ENCODE measurements around the gene CRYBA4.

Gene CRYBA4

DNA sequence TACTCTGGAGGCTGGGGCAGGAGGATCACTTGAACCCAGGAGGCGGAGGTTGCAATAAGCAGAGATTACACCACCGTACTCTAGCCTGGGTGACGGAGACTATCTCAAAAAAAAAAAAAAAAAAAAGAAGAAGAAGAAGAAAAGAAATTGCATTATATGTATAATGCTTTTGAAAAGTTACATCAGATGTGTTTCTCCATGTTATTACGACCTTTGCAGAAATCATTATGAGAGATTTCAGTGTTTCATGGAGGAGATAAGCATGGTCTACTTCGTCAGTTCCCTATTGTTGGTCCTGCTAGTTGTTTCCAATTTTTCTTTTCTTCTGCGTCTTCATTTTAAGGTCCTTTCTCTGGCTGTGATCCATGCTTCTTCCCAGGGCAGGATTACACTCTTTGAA lies 38.6 kb downstream of the CRYBA4 start:
- no peak for FAIRE-seq
- no peak for DNase-seq (ENCODE audit: insufficient read length, low spot score)
- TF ChIP-seq, protein P1, sequence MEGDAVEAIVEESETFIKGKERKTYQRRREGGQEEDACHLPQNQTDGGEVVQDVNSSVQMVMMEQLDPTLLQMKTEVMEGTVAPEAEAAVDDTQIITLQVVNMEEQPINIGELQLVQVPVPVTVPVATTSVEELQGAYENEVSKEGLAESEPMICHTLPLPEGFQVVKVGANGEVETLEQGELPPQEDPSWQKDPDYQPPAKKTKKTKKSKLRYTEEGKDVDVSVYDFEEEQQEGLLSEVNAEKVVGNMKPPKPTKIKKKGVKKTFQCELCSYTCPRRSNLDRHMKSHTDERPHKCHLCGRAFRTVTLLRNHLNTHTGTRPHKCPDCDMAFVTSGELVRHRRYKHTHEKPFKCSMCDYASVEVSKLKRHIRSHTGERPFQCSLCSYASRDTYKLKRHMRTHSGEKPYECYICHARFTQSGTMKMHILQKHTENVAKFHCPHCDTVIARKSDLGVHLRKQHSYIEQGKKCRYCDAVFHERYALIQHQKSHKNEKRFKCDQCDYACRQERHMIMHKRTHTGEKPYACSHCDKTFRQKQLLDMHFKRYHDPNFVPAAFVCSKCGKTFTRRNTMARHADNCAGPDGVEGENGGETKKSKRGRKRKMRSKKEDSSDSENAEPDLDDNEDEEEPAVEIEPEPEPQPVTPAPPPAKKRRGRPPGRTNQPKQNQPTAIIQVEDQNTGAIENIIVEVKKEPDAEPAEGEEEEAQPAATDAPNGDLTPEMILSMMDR (IDR thresholded peaks at IDR 0.05; ENCODE audit: insufficient read depth, missing control alignments), result no peak

DNA sequence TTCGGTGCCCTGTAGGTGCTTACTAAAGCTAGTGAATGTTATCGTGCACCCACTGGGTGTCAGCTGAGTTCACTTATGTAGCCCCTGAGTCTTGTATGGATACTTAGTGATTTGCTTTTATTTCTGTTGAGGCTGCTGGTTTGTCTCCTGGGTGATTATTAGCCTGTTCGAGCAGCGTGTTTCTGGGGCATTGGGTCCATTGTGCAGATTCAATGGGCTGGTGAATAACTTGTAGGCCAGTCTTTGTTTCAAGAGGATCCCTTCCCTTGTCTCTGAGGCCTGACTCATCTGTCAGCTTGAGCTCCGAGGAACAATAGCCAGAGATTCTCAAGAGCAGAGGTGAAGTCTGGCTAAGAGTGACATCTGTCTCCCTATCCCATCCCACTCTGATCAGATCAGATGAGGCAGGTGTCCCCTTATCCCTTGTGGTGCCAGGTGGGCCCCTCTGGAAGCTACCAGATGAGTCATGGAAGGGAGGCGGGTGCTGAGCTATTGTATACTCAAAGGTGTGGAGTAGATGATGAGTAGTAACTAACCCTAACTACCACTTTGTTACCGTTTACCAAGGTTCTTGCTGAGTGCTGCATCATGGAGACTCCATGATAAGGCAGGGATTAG lies 39.3 kb downstream of the CRYBA4 start:
- TF ChIP-seq, protein P1 (IDR thresholded peaks at IDR 0.05; ENCODE audit: insufficient read depth, missing control alignments), result no peak

DNA sequence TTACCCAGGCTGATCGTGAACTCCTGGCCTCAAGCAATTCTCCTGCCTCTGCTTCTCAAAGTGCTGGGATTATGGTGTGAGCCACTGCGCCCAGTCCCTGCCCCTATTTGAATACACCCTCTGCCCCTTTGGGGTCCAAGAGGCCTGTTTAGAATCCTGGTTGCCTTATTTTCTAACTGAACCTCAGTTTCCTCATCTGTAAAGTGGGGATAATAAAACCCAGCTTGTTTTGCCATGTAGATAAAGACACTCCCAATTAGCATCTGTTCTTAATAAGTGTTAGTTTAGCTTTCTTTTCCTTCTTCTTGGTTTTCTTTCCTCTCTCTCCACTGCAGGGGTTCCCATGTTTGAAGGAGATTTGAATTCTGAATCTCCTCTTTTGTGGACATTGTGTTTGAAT lies 40.4 kb downstream of the CRYBA4 start:
- DNase-seq (ENCODE audit: insufficient read length, low spot score) (no peak), FAIRE-seq (no peak)
- TF ChIP-seq, protein P1 (IDR thresholded peaks at IDR 0.05; ENCODE audit: insufficient read depth, missing control alignments), result no peak

More for the DNA sequence above, 39.3 kb downstream of the CRYBA4 start:
- DNase-seq (ENCODE audit: insufficient read length, low spot score) (no peak), FAIRE-seq (no peak)

DNA sequence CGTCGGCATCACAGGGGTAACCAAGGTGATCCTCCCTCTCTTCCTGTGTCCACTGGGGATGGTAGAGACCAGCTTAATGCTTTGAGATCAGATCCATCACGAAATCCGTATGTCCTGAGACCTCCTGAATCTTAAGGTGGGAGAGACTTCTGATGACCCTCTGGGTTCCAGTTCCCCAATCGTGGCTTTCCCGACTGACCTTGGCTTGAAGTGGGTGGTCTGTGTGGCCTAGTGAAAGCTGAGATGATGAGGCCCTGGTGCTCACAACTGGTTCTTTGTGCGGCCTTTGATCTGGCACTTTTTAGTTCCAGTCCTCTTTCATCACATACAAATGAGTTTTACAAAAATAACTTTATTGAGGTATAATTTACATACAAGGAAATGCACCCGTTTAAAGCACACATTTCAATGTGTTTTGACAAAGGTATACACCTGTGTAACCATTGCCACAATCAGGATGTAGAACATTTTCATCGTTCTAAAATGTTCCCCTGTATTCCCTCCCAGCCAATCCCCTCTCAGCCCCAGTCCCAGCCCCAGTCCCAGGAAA lies 41.7 kb downstream of the CRYBA4 start:
- FAIRE-seq (no peak), DNase-seq (ENCODE audit: insufficient read length, low spot score) (no peak)
- TF ChIP-seq, protein P1 (IDR thresholded peaks at IDR 0.05; ENCODE audit: insufficient read depth, missing control alignments), result no peak

DNA sequence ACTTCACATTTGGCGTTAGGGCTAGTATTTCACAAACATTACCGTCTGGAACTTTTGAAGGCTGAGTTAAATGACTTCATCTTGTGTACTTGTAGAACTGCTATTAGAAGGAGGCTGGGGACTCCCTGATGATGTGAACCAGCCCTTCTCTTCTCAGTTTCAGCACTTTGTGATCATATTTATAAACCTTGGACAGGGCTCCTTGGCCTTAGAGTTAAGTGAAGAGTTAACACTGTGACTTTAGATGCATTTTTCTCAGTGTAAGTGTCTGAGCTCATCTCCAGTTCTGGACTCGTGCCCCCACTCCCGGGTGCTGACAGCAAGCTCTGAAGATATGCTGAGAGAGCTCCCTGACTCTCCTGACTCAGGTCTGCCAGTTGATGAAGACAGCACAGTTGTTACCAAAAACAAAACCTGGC lies 44.1 kb downstream of the CRYBA4 start:
- DNase-seq (ENCODE audit: insufficient read length, low spot score), result no peak
- no peak for FAIRE-seq
- TF ChIP-seq, protein P1 (IDR thresholded peaks at IDR 0.05; ENCODE audit: insufficient read depth, missing control alignments), result no peak

DNA sequence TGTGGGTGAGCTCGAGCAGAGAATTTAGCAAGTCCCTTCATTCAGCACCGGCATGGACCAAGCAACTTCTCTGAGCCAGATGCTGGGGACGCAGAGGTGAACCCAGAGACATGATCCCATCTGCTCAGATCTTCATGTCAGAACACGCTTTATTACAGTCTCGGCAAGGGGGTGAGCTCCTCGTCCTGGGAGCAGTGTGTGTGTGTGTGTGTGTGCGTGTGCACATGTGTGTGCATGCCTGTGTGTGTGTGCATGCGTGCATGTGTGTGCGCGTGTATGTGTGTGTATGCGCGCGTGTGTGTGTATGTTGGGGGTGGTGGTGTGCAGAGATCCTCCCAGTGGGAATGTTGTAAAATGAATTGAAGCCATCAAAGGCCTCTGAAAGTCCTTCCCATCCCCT lies 45.4 kb downstream of the CRYBA4 start:
- DNase-seq (ENCODE audit: insufficient read length, low spot score), result no peak
- TF ChIP-seq, protein P1 (IDR thresholded peaks at IDR 0.05; ENCODE audit: insufficient read depth, missing control alignments), result no peak
- FAIRE-seq, result no peak

DNA sequence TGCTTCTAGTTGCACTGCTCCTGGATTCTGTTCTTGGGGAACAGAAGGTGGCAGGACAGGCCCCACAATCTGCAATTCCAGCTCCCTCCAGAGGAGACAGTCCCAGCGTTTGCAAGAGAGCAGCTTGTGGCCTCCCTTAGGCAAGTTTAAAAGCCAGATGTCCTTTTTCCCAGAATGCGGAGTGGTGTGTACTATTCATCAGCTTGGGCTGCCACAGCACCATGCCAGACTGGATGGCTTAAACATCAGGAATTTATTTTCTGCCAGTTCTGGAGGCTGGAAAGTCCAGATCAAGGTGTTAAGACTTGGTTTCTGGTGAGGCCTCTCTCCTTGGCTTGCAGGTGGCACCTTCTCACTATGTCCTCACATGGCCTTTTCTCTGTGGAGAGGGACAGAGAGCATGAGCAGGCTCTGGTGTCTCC lies 47.3 kb downstream of the CRYBA4 start:
- FAIRE-seq, result no peak
- DNase-seq (ENCODE audit: insufficient read length, low spot score), result no peak

More for the DNA sequence above, 47.3 kb downstream of the CRYBA4 start:
- TF ChIP-seq, protein P1 (IDR thresholded peaks at IDR 0.05; ENCODE audit: insufficient read depth, missing control alignments), result peak; percentile 16

Data from D721Med (cell line).